AG20443 (cell line): ENCODE results near the gene UBXN1.
"Not testable (repeated sequence)": the region's sequence is repeated elsewhere in the genome, so short reads cannot be mapped to it uniquely, and the experiment has no call there.

ENCODE experiments used
- DNase-seq: peaks from one replicate; pipeline ENCODE4 v3.0.0; 2012; ENCODE audit warnings: low spot score, mixed read lengths

UBXN1 gene

GRCh38 chr11:62708392-62708791 lies 29.5 kb upstream of the UBXN1 start:
- DNase-seq = no peak

GRCh38 chr11:62707277-62707861 lies 28.5 kb upstream of the UBXN1 start, which contains the start of the genes BSCL2 and GNG3:
BSCL2 (minus strand) TSS chr11:62707424; CDS start chr11:62707195, 229 bp downstream.
GNG3 (plus strand) TSS chr11:62707676; CDS start chr11:62708296, 620 bp downstream.
- DNase-seq = no peak

GRCh38 chr11:62706850-62707247 lies 28.0 kb upstream of the UBXN1 start:
- DNase-seq = no peak

- DNase-seq = peak; percentile 96
Observed at GRCh38 chr11:62705880-62706849, 27.3 kb upstream of the UBXN1 start.

GRCh38 chr11:62705413-62705812 lies 26.5 kb upstream of the UBXN1 start:
- DNase-seq = no peak

GRCh38 chr11:62703921-62704320 lies 25.0 kb upstream of the UBXN1 start:
- DNase-seq = not testable (repeated sequence)

GRCh38 chr11:62702246-62702645 lies 23.4 kb upstream of the UBXN1 start:
- DNase-seq = no peak

- peak; percentile 80 for DNase-seq
Observed at GRCh38 chr11:62694455-62695167, 15.7 kb upstream of the UBXN1 start.

GRCh38 chr11:62693624-62694023 lies 14.8 kb upstream of the UBXN1 start:
- DNase-seq = not testable (repeated sequence)

- peak; percentile 97 for DNase-seq
Observed at GRCh38 chr11:62689421-62690183, 10.7 kb upstream of the UBXN1 start, which contains the start of gene LRRN4CL. LRRN4CL (minus strand) TSS chr11:62689530; CDS start chr11:62688508, 1,022 bp downstream.

GRCh38 chr11:62688491-62688890 lies 9.6 kb upstream of the UBXN1 start:
- no peak for DNase-seq

- DNase-seq = no peak
Observed at GRCh38 chr11:62687508-62688396, 8.9 kb upstream of the UBXN1 start.

GRCh38 chr11:62682518-62682917 lies 3.6 kb upstream of the UBXN1 start:
- no peak for DNase-seq

GRCh38 chr11:62680825-62681240 lies 2.0 kb upstream of the UBXN1 start:
- DNase-seq = peak; percentile 75

- DNase-seq = no peak
Observed at GRCh38 chr11:62678433-62678769, 472 bp downstream of the UBXN1 start.

GRCh38 chr11:62677714-62678113 lies 1.2 kb downstream of the UBXN1 start:
- DNase-seq = no peak

GRCh38 chr11:62677156-62677555 lies 1.7 kb downstream of the UBXN1 start:
- DNase-seq = no peak

GRCh38 chr11:62676698-62677097 lies 2.2 kb downstream of the UBXN1 start:
- no peak for DNase-seq

GRCh38 chr11:62675415-62675814 lies 3.5 kb downstream of the UBXN1 start:
- not testable (repeated sequence) for DNase-seq

- no peak for DNase-seq
Observed at GRCh38 chr11:62673196-62673525, 5.7 kb downstream of the UBXN1 start.
